GM21390 (cell line): ENCODE data around the gene NUTM2B.
"Not testable (repeated sequence)": the region's sequence is repeated elsewhere in the genome, so short reads cannot be mapped to it uniquely, and the experiment has no call there.

Experiments
- ATAC-seq: cut with Tn5 transposase; IDR thresholded peaks from one replicate; pipeline ENCODE4 v1.9.1; 2021; ENCODE audit not compliant: unreplicated experiment

NUTM2B gene

DNA sequence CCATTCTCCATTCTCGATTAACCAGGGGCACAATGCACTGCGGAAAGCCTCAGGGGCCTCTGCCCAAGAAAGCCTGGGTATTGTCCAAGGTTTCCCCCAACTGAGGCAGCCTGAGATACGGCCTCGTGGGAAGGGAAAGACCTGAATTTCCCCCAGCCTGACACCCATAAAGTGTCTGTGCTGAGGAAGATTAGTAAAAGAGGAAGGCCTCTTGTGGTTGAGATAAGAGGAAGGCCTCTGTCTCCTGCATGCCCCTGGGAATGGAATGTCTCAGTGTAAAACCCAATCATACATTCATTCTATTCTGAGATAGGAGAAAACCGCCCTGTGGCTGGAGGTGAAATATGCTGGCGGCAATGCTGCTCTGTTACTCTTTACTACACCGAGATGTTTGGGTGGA, 41.8 kb downstream of the NUTM2B start:
- ATAC-seq, result not testable (repeated sequence)

DNA sequence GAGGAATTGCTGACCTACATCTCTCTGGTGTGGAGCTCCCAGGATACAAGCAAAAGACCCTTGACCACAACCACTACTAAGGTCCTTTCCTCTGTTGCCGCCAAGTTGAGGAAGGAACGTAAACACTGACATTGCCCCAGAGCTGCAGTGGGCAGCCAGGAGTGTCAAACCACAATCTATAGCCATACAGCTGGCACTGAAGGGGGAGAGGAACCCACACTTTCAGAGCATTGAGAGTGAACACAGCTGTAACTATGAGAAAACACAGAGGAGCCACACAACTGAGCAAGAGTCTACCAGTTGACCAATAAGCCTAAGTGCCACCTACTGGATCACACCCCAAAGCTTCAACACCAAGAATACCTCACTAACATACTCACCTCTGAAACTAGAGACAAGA, 45.5 kb downstream of the NUTM2B start:
- ATAC-seq, result not testable (repeated sequence)

DNA sequence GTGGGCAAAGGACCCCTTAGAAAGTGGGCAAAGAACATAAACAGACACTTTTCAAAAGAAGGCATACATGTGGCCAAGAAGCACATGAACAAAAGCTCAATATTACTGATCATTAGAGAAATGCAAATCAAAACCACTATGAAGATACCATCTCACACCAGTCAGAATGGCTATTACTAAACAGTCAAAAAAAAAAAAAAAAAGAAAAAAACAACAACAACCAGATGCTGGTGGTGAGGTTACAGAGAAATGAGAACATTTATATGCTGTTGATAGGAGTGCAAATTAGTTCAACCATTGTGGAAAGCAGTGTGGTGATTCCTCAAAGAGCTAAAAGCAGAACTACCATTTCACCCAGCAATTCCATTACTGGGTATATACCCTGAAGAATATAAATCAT, 50.6 kb downstream of the NUTM2B start:
- not testable (repeated sequence) for ATAC-seq

DNA sequence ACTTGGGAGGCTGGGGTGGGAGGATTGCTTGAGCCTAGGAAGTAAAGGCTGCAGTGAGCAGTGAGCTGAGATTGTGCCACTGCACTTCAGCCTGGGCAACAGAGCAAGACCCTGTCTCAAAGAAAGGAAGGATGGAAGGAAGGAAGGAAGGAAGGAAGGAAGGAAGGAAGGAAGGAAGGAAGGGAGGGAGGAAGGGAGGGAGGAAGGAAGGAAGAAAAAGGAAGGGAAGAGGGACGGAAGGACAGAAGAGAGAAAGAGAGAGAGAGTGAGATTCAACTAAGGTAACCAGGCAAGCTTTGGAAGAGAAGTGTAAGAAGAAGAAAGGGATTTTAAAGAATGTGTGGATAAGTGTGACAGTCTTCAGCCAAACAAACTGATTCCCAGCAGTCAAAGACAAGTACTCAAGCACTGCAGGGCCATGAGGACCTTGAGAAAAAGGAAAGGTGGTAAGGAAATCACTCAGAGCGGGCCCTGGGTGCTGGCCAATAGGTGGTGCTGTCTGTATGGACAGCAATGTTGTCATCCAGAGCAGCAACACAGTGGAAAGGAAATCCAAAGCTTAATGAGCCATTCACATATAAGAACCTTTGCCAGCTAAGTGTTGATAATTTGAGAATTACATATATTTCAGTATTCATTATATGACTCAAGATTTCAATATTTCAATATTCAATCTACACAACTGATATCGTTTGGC, 55.4 kb downstream of the NUTM2B start:
- not testable (repeated sequence) for ATAC-seq
